Measurements from ENCODE around the gene PROSER1. TPM values are rescaled to one million over a fixed set of nuclear protein-coding genes. Genes with fewer than 3 reads are reported as not detected.

The PROSER1 gene
- total RNA-seq, 4 donors from 2014 or later, result 20.6 to 31.3 (median 21.4) TPM

- intact Hi-C loops (cut with DNase I; ENCODE audit: low total_unique reads), result no loop called here
- TF ChIP-seq CTCF (IDR thresholded peaks at IDR 0.05) (no peak), POLR2A (IDR thresholded peaks at IDR 0.05) (no peak)
- H3K4me3 ChIP-seq (ENCODE audit: low read depth, poor library complexity, severe bottlenecking), result no peak overlapping the region
- 84 to 88% methylated on average over 4 of the region's 4 CpGs for WGBS, 2 donors
- DNase-seq (ENCODE audit: low spot score in 2 of 2), result no peak
Observed at GRCh38 chr13:38965281-38965680, 72.6 kb downstream of the PROSER1 start.

- intact Hi-C loops (cut with DNase I; ENCODE audit: low total_unique reads), result no loop called here
- no peak for DNase-seq (ENCODE audit: low spot score in 2 of 2)
- TF ChIP-seq POLR2A (IDR thresholded peaks at IDR 0.05), result no peak
- TF ChIP-seq CTCF (IDR thresholded peaks at IDR 0.05), result no peak
- H3K4me3 ChIP-seq (ENCODE audit: low read depth, poor library complexity, severe bottlenecking), result no peak overlapping the region
Observed at GRCh38 chr13:38960175-38960574, 77.7 kb downstream of the PROSER1 start.

Other genes starting within 250 kb of the PROSER1 start
- not detected for gene STOML3, start 47.3 kb downstream of the PROSER1 start, total RNA-seq
- 10 to 100 TPM in 2 of 4 donors, 1 to 10 TPM in 2; 8.3 to 12.9 (median 9.7) TPM for gene NHLRC3, start 367 bp upstream of the PROSER1 start, total RNA-seq

Data from lower leg skin (tissue), 4 donors.